HEK293 (cell line): ENCODE data around the gene GAGE12H.
A peak's percentile ranks its signal among the peaks of the same experiment; 100 is the strongest.
"Not testable (repeated sequence)": the region's sequence is repeated elsewhere in the genome, so short reads cannot be mapped to it uniquely, and the experiment has no call there.

Source experiments
- CTCF ChIA-PET: fragments of 350-600 bp; formaldehyde crosslinking; extraction: SDS; loops from one replicate; lab custom pipeline; 2021; ENCODE audit warnings: antibody characterized with exemption; lab: Yijun Ruan, JAX
- POLR2A ChIA-PET: fragments of 300-600 bp; formaldehyde crosslinking; extraction: SDS; loops from one replicate; lab custom pipeline; 2020; ENCODE audit warnings: antibody characterized with exemption, inconsistent platforms; lab: Yijun Ruan, JAX
- H3K27ac ChIP-seq: fragments of 200-500 bp; sonication (Bioruptor generic); 2 replicates; pipeline ENCODE4 v1.5.1; 2014; ENCODE audit warnings: low read depth, low read length, control low read depth, inconsistent platforms; ENCODE audit errors: extremely low read depth
- H3K36me3 ChIP-seq, 2 experiments: fragments of 200-500 bp in 1 of 2; sonication (Bioruptor generic) in 1 of 2; 1 replicate in 1 of 2; 2 replicates in 1 of 2; pipeline ENCODE4 v1.5.1; 2014 to 2017; ENCODE audit warnings: inconsistent platforms in 2 of 2, low read length in 2 of 2; ENCODE audit not compliant: control insufficient read depth in 2 of 2, insufficient read depth in 1 of 2
- H3K4me1 ChIP-seq: fragments of 200-500 bp; sonication (Bioruptor generic); 2 replicates; pipeline ENCODE4 v1.5.1; 2014; ENCODE audit warnings: mild to moderate bottlenecking, low read length, inconsistent platforms; ENCODE audit not compliant: control insufficient read depth, insufficient read depth
- H3K4me3 ChIP-seq: 2 replicates; pipeline ENCODE4 v1.5.1; 2011; ENCODE audit warnings: low read depth, mild to moderate bottlenecking, control low read depth, low read length, moderate library complexity
- H3K9me3 ChIP-seq: fragments of 200-500 bp; sonication (Bioruptor generic); 2 replicates; pipeline ENCODE4 v1.5.1; 2014; ENCODE audit warnings: low read depth, low read length, inconsistent platforms; ENCODE audit not compliant: control insufficient read depth, insufficient read depth
- FEZF1 ChIP-seq: fragments of 450-650 bp; formaldehyde crosslinking; IDR thresholded peaks from 2 replicates; pipeline ENCODE4 v1.5.1; 2016; ENCODE audit warnings: missing biosample characterization, missing genetic modification characterization
- IKZF3 ChIP-seq: fragments of 450-650 bp; IDR thresholded peaks from 2 replicates; pipeline ENCODE4 v1.5.0; 2018; ENCODE audit warnings: missing biosample characterization, mild to moderate bottlenecking, missing genetic modification characterization, moderate library complexity
- INSM2 ChIP-seq: fragments of 450-650 bp; formaldehyde crosslinking; IDR thresholded peaks from 2 replicates; pipeline ENCODE4 v1.5.1; 2016; ENCODE audit warnings: missing biosample characterization, missing genetic modification characterization
- KLF7 ChIP-seq: fragments of 450-650 bp; formaldehyde crosslinking; IDR thresholded peaks from 2 replicates; pipeline ENCODE4 v1.5.1; 2016; ENCODE audit warnings: missing biosample characterization, missing genetic modification characterization, borderline replicate concordance
- SP7 ChIP-seq: fragments of 450-650 bp; formaldehyde crosslinking; IDR thresholded peaks from 2 replicates; pipeline ENCODE4 v1.5.1; 2016; ENCODE audit warnings: missing biosample characterization, missing genetic modification characterization
- TCF7L2 ChIP-seq: IDR thresholded peaks from 2 replicates; pipeline ENCODE4 v1.6.1; 2011; ENCODE audit warnings: low read depth, mild to moderate bottlenecking, inconsistent platforms, low read length, moderate library complexity, borderline replicate concordance
- ZBTB21 ChIP-seq: fragments of 450-650 bp; formaldehyde crosslinking; IDR thresholded peaks from 2 replicates; pipeline ENCODE4 v1.5.1; 2017; ENCODE audit warnings: missing biosample characterization, missing genetic modification characterization
- ZEB2 ChIP-seq: fragments of 450-650 bp; formaldehyde crosslinking; IDR thresholded peaks from 2 replicates; pipeline ENCODE4 v1.5.1; 2016; ENCODE audit warnings: missing biosample characterization, missing genetic modification characterization
- ZNF155 ChIP-seq: fragments of 450-650 bp; formaldehyde crosslinking; IDR thresholded peaks from 2 replicates; pipeline ENCODE4 v1.5.1; 2016; ENCODE audit warnings: missing biosample characterization, missing genetic modification characterization
- ZNF169 ChIP-seq: fragments of 450-650 bp; formaldehyde crosslinking; IDR thresholded peaks from 2 replicates; pipeline ENCODE4 v1.5.1; 2016; ENCODE audit warnings: missing biosample characterization, missing genetic modification characterization
- ZNF24 ChIP-seq: fragments of 450-650 bp; formaldehyde crosslinking; IDR thresholded peaks from 2 replicates; pipeline ENCODE4 v1.5.1; 2016; ENCODE audit warnings: missing biosample characterization, missing genetic modification characterization
- ZNF302 ChIP-seq: fragments of 450-650 bp; formaldehyde crosslinking; IDR thresholded peaks from 2 replicates; pipeline ENCODE4 v1.5.1; 2016; ENCODE audit warnings: missing biosample characterization, missing genetic modification characterization, low read depth
- ZNF488 ChIP-seq: fragments of 450-650 bp; formaldehyde crosslinking; IDR thresholded peaks from 2 replicates; pipeline ENCODE4 v1.5.1; 2016; ENCODE audit warnings: missing biosample characterization, missing genetic modification characterization
- ZNF501 ChIP-seq: fragments of 450-650 bp; formaldehyde crosslinking; IDR thresholded peaks from 2 replicates; pipeline ENCODE4 v1.5.1; 2016; ENCODE audit warnings: missing biosample characterization, missing genetic modification characterization
- ZNF596 ChIP-seq: fragments of 450-650 bp; IDR thresholded peaks from 2 replicates; pipeline ENCODE4 v1.5.0; 2018; ENCODE audit warnings: missing biosample characterization, mild to moderate bottlenecking, missing genetic modification characterization, moderate library complexity
- ZNF624 ChIP-seq: fragments of 450-650 bp; formaldehyde crosslinking; IDR thresholded peaks from 2 replicates; pipeline ENCODE4 v1.5.1; 2017; ENCODE audit warnings: missing biosample characterization, missing genetic modification characterization
- ZNF626 ChIP-seq: fragments of 450-650 bp; sonication (Bioruptor Pico); formaldehyde crosslinking; IDR thresholded peaks from 2 replicates; pipeline ENCODE4 v1.5.1; 2018; ENCODE audit warnings: missing biosample characterization, missing genetic modification characterization, inconsistent platforms
- ZNF639 ChIP-seq: fragments of 450-650 bp; formaldehyde crosslinking; IDR thresholded peaks from 2 replicates; pipeline ENCODE4 v1.5.1; 2016; ENCODE audit warnings: missing biosample characterization, missing genetic modification characterization
- ZNF658 ChIP-seq: fragments of 450-650 bp; formaldehyde crosslinking; IDR thresholded peaks from 2 replicates; pipeline ENCODE4; 2016; ENCODE audit warnings: missing biosample characterization, missing genetic modification characterization
- ZNF843 ChIP-seq: fragments of 450-650 bp; formaldehyde crosslinking; IDR thresholded peaks from 2 replicates; pipeline ENCODE4 v1.5.1; 2016; ENCODE audit warnings: missing biosample characterization, missing genetic modification characterization
- ZSCAN30 ChIP-seq: fragments of 450-650 bp; IDR thresholded peaks from 2 replicates; pipeline ENCODE4 v1.5.1; 2018; ENCODE audit warnings: missing biosample characterization, mild to moderate bottlenecking, missing genetic modification characterization, moderate library complexity
- ZXDB ChIP-seq: fragments of 450-650 bp; formaldehyde crosslinking; IDR thresholded peaks from 2 replicates; pipeline ENCODE4 v1.5.1; 2016; ENCODE audit warnings: missing biosample characterization, missing genetic modification characterization
- TF ChIP-seq, protein P1 (sequence below): fragments of 450-650 bp; formaldehyde crosslinking; IDR thresholded peaks from 2 replicates; pipeline ENCODE4 v1.5.1; 2016; ENCODE audit warnings: missing biosample characterization, missing genetic modification characterization
- TF ChIP-seq, protein P2 (sequence below): fragments of 450-650 bp; formaldehyde crosslinking; IDR thresholded peaks from 2 replicates; pipeline ENCODE4 v1.5.1; 2016; ENCODE audit warnings: missing biosample characterization, missing genetic modification characterization
- TF ChIP-seq, protein P3 (sequence below): fragments of 450-650 bp; formaldehyde crosslinking; IDR thresholded peaks from 2 replicates; pipeline ENCODE4 v1.5.1; 2016; ENCODE audit warnings: missing biosample characterization, missing genetic modification characterization

The GAGE12H gene

GRCh38 chrX:49598720-49599119, 19.0 kb downstream of the GAGE12H start, which contains the start of gene GAGE1:
GAGE1 (plus strand) TSS chrX:49599020; CDS start chrX:49600175, 1,155 bp downstream.
- H3K27ac ChIP-seq, H3K4me3 ChIP-seq, CTCF ChIA-PET, H3K4me1 ChIP-seq, H3K9me3 ChIP-seq, POLR2A ChIA-PET, H3K36me3 ChIP-seq: not testable (repeated sequence)

- H3K4me1 ChIP-seq = no peaks in the 10 kb centered on the region
- H3K4me3 ChIP-seq = no peak overlapping the region
- no peaks in the 10 kb centered on the region for H3K9me3 ChIP-seq
- H3K36me3 ChIP-seq = no peaks in the 10 kb centered on the region
- CTCF ChIA-PET = no interaction called here
- POLR2A ChIA-PET = no interaction called here
- H3K27ac ChIP-seq = no peak overlapping the region
- TF ChIP-seq ZNF155 (no peak), ZSCAN30 (tag by site-specific recombination) (0 out of 2 replicates have a peak, but pooled peaks have one; percentile 23), ZBTB21 (tag by site-specific recombination) (peak; percentile 43; the same call in 1 of the 2 replicates), ZNF488 (tag by site-specific recombination) (peak; percentile 84), ZNF302 (no peak), FEZF1 (tag by site-specific recombination) (peak; percentile 85), ZNF626 (no peak), ZNF624 (tag by site-specific recombination) (no peak), ZNF596 (tag by site-specific recombination) (no peak), INSM2 (tag by site-specific recombination) (0 out of 2 replicates have a peak, but pooled peaks have one; percentile 43), ZNF501 (tag by site-specific recombination) (no peak), ZNF169 (tag by site-specific recombination) (no peak), SP7 (tag by site-specific recombination) (peak; percentile 89), ZNF843 (tag by site-specific recombination) (peak; percentile 84), ZNF24 (peak; percentile 66; the same call in 1 of the 2 replicates), TCF7L2 (peak; percentile 99), IKZF3 (tag by site-specific recombination) (peak; percentile 37; the same call in 1 of the 2 replicates), ZXDB (tag by site-specific recombination) (no peak; the same call in 1 of the 2 replicates), ZNF658 (tag by site-specific recombination) (no peak), KLF7 (tag by site-specific recombination) (no peak), ZEB2 (tag by site-specific recombination) (no peak), ZNF639 (0 out of 2 replicates have a peak, but pooled peaks have one; percentile 36)
- TF ChIP-seq, protein P1, sequence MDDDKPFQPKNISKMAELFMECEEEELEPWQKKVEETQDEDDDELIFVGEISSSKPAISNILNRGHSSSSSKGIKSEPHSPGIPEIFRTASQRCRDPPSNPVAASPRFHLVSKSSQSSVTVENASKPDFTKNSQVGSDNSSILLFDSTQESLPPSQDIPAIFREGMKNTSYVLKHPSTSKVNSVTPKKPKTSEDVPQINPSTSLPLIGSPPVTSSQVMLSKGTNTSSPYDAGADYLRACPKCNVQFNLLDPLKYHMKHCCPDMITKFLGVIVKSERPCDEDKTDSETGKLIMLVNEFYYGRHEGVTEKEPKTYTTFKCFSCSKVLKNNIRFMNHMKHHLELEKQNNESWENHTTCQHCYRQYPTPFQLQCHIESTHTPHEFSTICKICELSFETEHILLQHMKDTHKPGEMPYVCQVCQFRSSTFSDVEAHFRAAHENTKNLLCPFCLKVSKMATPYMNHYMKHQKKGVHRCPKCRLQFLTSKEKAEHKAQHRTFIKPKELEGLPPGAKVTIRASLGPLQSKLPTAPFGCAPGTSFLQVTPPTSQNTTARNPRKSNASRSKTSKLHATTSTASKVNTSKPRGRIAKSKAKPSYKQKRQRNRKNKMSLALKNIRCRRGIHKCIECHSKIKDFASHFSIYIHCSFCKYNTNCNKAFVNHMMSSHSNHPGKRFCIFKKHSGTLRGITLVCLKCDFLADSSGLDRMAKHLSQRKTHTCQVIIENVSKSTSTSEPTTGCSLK (tag by site-specific recombination) = no peak
- TF ChIP-seq, protein P2, sequence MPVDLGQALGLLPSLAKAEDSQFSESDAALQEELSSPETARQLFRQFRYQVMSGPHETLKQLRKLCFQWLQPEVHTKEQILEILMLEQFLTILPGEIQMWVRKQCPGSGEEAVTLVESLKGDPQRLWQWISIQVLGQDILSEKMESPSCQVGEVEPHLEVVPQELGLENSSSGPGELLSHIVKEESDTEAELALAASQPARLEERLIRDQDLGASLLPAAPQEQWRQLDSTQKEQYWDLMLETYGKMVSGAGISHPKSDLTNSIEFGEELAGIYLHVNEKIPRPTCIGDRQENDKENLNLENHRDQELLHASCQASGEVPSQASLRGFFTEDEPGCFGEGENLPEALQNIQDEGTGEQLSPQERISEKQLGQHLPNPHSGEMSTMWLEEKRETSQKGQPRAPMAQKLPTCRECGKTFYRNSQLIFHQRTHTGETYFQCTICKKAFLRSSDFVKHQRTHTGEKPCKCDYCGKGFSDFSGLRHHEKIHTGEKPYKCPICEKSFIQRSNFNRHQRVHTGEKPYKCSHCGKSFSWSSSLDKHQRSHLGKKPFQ (tag by site-specific recombination) = 0 out of 2 replicates have a peak, but pooled peaks have one; percentile 20
- TF ChIP-seq, protein P3, sequence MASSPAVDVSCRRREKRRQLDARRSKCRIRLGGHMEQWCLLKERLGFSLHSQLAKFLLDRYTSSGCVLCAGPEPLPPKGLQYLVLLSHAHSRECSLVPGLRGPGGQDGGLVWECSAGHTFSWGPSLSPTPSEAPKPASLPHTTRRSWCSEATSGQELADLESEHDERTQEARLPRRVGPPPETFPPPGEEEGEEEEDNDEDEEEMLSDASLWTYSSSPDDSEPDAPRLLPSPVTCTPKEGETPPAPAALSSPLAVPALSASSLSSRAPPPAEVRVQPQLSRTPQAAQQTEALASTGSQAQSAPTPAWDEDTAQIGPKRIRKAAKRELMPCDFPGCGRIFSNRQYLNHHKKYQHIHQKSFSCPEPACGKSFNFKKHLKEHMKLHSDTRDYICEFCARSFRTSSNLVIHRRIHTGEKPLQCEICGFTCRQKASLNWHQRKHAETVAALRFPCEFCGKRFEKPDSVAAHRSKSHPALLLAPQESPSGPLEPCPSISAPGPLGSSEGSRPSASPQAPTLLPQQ (tag by site-specific recombination) = 0 out of 2 replicates have a peak, but pooled peaks have one; percentile 23
These were observed 31.1 kb downstream of the GAGE12H start for GRCh38 chrX:49610718-49611310.
